Activated T-cell treated with anti-CD3 and anti-CD28 coated beads, Interleukin-2, amount 50 U/mL, for 24 hours (primary cell): ENCODE data around the gene CASR.

Experiments
- DNase-seq: peaks from one replicate; pipeline ENCODE4 v3.0.0-alpha.2; 2020
- H3K27ac Mint-ChIP-seq: 2 replicates; pipeline ENCODE4 v1.8.0; 2020; ENCODE audit warnings: mild to moderate bottlenecking, mixed read lengths
- H3K27me3 Mint-ChIP-seq: 2 replicates; pipeline ENCODE4 v1.8.0; 2020; ENCODE audit warnings: mixed read lengths
- H3K36me3 Mint-ChIP-seq: 2 replicates; pipeline ENCODE4 v1.8.0; 2020; ENCODE audit warnings: low read depth, mixed read lengths
- H3K4me1 Mint-ChIP-seq: 2 replicates; pipeline ENCODE4 v1.8.0; 2020; ENCODE audit warnings: low read depth, mixed read lengths
- H3K4me3 Mint-ChIP-seq: 2 replicates; pipeline ENCODE4 v1.8.0; 2020; ENCODE audit warnings: mild to moderate bottlenecking, moderate library complexity, mixed read lengths
- H3K9me3 Mint-ChIP-seq: 2 replicates; pipeline ENCODE4 v1.8.0; 2020; ENCODE audit warnings: mixed read lengths

The CASR gene

DNA sequence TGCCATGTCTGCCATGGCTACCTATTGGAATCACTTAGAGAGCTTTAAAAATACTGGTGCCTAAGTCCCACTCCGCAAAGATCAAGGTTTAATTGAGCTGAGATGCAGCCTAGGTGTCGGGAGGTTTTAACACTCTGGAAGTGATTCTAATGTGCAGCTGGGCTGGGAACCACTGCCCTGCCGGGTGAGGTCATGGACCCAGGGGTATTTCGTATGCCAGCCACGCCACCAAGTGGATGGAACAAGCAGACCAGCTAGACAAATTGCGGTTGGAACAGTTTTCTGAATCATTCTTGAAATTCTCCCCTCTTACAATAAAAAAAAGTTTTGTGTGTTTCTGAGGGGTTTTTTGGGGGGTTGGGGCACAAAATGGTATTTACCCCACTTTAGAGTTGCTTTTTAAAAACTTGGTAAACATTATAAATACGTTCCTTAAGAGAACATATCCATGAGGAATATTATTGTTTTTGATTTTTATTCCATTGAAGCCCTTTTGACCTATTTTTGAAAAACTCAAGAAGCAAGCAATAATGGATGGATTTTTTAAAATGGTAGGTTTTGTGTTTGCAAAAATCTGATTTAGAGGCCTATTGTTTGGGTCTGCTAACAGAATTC lies 75.4 kb downstream of the CASR start:
- no peak overlapping the region for H3K4me3 Mint-ChIP-seq
- DNase-seq, result peak; percentile 68
- H3K9me3 Mint-ChIP-seq, result no peaks in the 10 kb centered on the region
- no peak overlapping the region for H3K27ac Mint-ChIP-seq
- peaks cover 21% of the 10 kb centered on the region for H3K4me1 Mint-ChIP-seq
- peaks cover 8% of the 10 kb centered on the region for H3K27me3 Mint-ChIP-seq
- no peaks in the 10 kb centered on the region for H3K36me3 Mint-ChIP-seq

DNA sequence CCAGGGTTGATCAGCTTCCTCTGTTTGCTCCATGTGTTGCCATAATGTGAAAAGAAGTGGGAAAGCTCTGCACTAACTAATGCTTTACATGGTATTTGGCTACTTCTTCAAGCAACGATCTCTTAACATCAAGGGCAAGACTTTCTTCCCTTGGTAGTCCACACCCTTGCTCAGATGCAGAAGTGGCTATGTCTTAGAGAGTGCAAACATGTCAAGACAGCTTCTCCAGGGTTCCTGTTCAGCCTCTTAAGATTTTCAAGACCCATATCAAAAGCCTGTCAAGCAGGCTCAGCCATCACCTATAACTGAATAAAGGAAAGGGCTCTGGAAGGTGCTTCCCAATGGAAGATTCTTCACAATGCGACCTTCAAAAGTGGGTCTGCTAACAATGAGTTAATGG lies 76.7 kb downstream of the CASR start:
- Mint-ChIP-seq H3K9me3 (no peaks in the 10 kb centered on the region), H3K4me1 (peaks cover 18% of the 10 kb centered on the region), H3K4me3 (no peak overlapping the region), H3K27me3 (peaks cover 14% of the 10 kb centered on the region), H3K27ac (no peak overlapping the region), H3K36me3 (no peaks in the 10 kb centered on the region)
- DNase-seq, result no peak

DNA sequence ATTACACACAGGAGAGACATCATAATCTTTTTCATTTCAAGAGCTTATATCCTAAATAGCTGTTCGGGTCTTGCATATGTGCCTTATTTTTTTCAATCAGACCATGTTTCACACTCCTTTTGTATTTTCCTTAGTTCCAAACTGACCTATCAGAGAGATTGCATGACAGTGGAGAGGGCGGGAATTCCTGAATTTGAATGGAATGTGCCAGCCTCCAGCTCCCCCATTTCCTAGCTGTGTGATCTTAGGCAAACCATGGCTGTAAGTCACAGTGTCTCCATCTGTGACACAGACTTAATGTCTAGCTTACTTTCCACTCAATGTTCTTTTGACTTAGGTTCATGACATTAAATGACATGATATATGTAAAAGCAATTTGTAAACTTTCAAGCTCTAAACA lies 79.6 kb downstream of the CASR start:
- Mint-ChIP-seq H3K27me3 (peaks cover 14% of the 10 kb centered on the region), H3K4me3 (no peak overlapping the region), H3K4me1 (peaks cover 11% of the 10 kb centered on the region), H3K36me3 (no peaks in the 10 kb centered on the region), H3K27ac (no peak overlapping the region), H3K9me3 (no peaks in the 10 kb centered on the region)
- DNase-seq, result no peak

DNA sequence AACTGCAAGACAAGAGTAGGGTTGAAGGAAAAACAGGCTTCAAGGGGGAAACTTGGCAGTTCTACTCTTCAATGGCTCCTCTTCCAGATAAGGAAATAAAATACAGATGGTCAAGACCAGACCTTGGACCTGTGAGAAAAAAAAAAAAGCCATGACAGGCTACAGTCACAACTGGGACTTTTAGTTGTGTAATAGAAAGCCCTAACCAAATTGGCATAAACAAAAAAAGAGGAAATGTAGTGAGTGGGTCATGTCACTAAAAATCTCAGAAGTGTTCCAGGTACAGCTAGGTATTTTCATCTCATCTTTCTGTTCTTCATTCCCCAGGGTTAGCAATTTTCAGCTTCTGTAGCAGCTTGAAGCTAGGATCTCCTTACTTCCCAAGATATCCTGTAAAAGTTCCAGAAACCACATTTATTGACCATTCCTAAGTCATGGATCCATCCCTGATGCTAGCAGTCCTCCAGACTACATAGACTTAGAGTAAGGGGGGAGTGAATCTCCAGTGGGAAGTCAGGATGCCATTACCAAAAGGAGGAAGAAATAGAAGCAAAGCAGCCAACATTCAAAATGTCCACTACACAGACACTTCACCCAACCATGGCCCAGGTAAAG lies 80.6 kb downstream of the CASR start:
- Mint-ChIP-seq H3K36me3 (no peaks in the 10 kb centered on the region), H3K4me1 (peaks cover 2% of the 10 kb centered on the region), H3K27me3 (peaks cover 14% of the 10 kb centered on the region), H3K9me3 (no peaks in the 10 kb centered on the region), H3K4me3 (no peak overlapping the region), H3K27ac (no peak overlapping the region)
- no peak for DNase-seq

DNA sequence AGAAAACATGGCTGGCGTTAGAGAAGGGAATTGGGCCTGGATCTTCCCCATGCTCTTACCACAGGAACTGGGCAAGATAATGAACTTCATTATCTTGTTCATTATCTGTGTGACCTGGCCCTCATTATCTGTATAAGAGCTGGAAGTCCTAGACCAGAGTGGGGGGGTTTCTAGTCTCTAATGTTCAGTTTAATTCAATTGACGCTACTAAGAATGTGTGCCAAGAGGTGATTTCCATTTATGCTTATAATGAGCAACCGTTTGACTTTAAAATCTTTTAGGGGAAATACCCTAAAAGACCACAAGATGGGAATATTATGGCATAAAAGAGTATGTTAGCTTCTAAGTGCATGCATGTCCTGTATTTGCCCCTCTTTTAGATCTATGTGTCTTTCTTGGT lies 82.5 kb downstream of the CASR start:
- H3K9me3 Mint-ChIP-seq, result no peaks in the 10 kb centered on the region
- peaks cover 11% of the 10 kb centered on the region for H3K27me3 Mint-ChIP-seq
- no peak for DNase-seq
- H3K27ac Mint-ChIP-seq, result no peak overlapping the region
- no peak overlapping the region for H3K4me3 Mint-ChIP-seq
- peaks cover 5% of the 10 kb centered on the region for H3K4me1 Mint-ChIP-seq
- no peaks in the 10 kb centered on the region for H3K36me3 Mint-ChIP-seq

- H3K36me3 Mint-ChIP-seq, result no peaks in the 10 kb centered on the region
- H3K4me3 Mint-ChIP-seq, result no peak overlapping the region
- DNase-seq, result no peak
- peaks cover 30% of the 10 kb centered on the region for H3K4me1 Mint-ChIP-seq
- no peaks in the 10 kb centered on the region for H3K9me3 Mint-ChIP-seq
- no peak overlapping the region for H3K27ac Mint-ChIP-seq
- peaks cover 5% of the 10 kb centered on the region for H3K27me3 Mint-ChIP-seq
Measured at GRCh38 chr3:122268257-122269024, 85.0 kb downstream of the CASR start.

- Mint-ChIP-seq H3K4me1 (peaks cover 35% of the 10 kb centered on the region), H3K36me3 (no peaks in the 10 kb centered on the region), H3K9me3 (no peaks in the 10 kb centered on the region), H3K4me3 (no peak overlapping the region), H3K27me3 (peaks cover 4% of the 10 kb centered on the region), H3K27ac (no peak overlapping the region)
- DNase-seq, result no peak
Measured at GRCh38 chr3:122269045-122269444, 85.6 kb downstream of the CASR start.

GRCh38 chr3:122271246-122271898 lies 87.9 kb downstream of the CASR start:
- Mint-ChIP-seq H3K36me3 (no peaks in the 10 kb centered on the region), H3K4me1 (peaks cover 33% of the 10 kb centered on the region), H3K4me3 (no peak overlapping the region), H3K27me3 (no peaks in the 10 kb centered on the region), H3K9me3 (no peaks in the 10 kb centered on the region), H3K27ac (no peak overlapping the region)
- DNase-seq, result no peak

DNA sequence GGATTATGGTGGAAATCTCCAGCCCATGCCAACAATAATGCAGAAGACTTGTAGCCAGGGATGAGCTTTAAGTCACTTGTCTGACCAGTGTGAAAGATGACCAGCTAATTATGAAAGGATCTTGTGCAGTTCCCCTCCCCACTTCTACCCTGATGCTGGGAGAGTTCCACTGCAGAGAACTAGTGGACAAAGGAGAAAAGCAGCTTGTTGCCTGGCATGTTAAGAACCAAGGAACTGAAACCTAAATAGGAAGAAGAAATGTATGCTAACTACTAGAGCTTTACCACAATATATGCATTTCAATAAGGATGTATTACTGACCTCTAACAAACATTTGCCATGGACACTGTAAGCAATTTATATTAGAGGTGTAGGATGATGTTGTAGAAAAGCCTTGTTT lies 89.4 kb downstream of the CASR start:
- Mint-ChIP-seq H3K36me3 (no peaks in the 10 kb centered on the region), H3K4me1 (peaks cover 33% of the 10 kb centered on the region), H3K4me3 (no peak overlapping the region), H3K9me3 (no peaks in the 10 kb centered on the region), H3K27me3 (no peaks in the 10 kb centered on the region), H3K27ac (no peak overlapping the region)
- no peak for DNase-seq

GRCh38 chr3:122273498-122273897 lies 90.0 kb downstream of the CASR start:
- Mint-ChIP-seq H3K4me3 (no peak overlapping the region), H3K36me3 (no peaks in the 10 kb centered on the region), H3K27me3 (no peaks in the 10 kb centered on the region), H3K4me1 (peaks cover 33% of the 10 kb centered on the region), H3K9me3 (no peaks in the 10 kb centered on the region), H3K27ac (peak overlapping the region; percentile 34)
- no peak for DNase-seq

DNA sequence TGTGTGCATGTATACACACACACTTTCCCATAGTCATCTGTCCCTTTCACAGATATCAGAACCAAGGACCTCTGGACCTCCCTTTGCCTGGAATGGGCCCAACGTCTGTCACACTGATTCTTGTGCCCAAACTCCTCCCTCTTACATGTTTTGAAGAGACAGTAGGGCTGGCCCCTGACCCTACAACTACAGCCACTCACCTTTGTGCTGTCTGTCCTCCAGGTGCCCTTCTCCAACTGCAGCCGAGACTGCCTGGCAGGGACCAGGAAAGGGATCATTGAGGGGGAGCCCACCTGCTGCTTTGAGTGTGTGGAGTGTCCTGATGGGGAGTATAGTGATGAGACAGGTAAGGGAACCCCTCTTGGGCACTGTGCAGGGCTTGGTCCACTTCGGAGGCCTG lies 98.4 kb downstream of the CASR start:
- H3K4me1 Mint-ChIP-seq, result no peaks in the 10 kb centered on the region
- H3K27ac Mint-ChIP-seq, result no peak overlapping the region

DNA sequence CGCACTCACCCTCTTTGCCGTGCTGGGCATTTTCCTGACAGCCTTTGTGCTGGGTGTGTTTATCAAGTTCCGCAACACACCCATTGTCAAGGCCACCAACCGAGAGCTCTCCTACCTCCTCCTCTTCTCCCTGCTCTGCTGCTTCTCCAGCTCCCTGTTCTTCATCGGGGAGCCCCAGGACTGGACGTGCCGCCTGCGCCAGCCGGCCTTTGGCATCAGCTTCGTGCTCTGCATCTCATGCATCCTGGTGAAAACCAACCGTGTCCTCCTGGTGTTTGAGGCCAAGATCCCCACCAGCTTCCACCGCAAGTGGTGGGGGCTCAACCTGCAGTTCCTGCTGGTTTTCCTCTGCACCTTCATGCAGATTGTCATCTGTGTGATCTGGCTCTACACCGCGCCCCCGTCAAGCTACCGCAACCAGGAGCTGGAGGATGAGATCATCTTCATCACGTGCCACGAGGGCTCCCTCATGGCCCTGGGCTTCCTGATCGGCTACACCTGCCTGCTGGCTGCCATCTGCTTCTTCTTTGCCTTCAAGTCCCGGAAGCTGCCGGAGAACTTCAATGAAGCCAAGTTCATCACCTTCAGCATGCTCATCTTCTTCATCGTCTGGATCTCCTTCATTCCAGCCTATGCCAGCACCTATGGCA lies 100.5 kb downstream of the CASR start:
- H3K27me3 Mint-ChIP-seq, result no peaks in the 10 kb centered on the region
- H3K36me3 Mint-ChIP-seq, result no peaks in the 10 kb centered on the region
- H3K4me3 Mint-ChIP-seq, result no peak overlapping the region
- DNase-seq, result no peak
- H3K9me3 Mint-ChIP-seq, result no peaks in the 10 kb centered on the region
- H3K4me1 Mint-ChIP-seq, result peaks cover 2% of the 10 kb centered on the region
- no peak overlapping the region for H3K27ac Mint-ChIP-seq

More for the DNA sequence above, 98.4 kb downstream of the CASR start:
- no peak overlapping the region for H3K4me3 Mint-ChIP-seq
- no peaks in the 10 kb centered on the region for H3K27me3 Mint-ChIP-seq
- H3K36me3 Mint-ChIP-seq, result no peaks in the 10 kb centered on the region
- DNase-seq, result no peak
- H3K9me3 Mint-ChIP-seq, result no peaks in the 10 kb centered on the region

- no peak overlapping the region for H3K4me3 Mint-ChIP-seq
- peaks cover 2% of the 10 kb centered on the region for H3K4me1 Mint-ChIP-seq
- no peak for DNase-seq
- no peaks in the 10 kb centered on the region for H3K36me3 Mint-ChIP-seq
- H3K27me3 Mint-ChIP-seq, result no peaks in the 10 kb centered on the region
- no peaks in the 10 kb centered on the region for H3K9me3 Mint-ChIP-seq
- H3K27ac Mint-ChIP-seq, result no peak overlapping the region
Measured at GRCh38 chr3:122284486-122284885, 101.0 kb downstream of the CASR start.

- no peaks in the 10 kb centered on the region for H3K36me3 Mint-ChIP-seq
- H3K9me3 Mint-ChIP-seq, result no peaks in the 10 kb centered on the region
- DNase-seq, result no peak
- peaks cover 19% of the 10 kb centered on the region for H3K4me1 Mint-ChIP-seq
- no peak overlapping the region for H3K27ac Mint-ChIP-seq
- H3K4me3 Mint-ChIP-seq, result no peak overlapping the region
- H3K27me3 Mint-ChIP-seq, result no peaks in the 10 kb centered on the region
Measured at GRCh38 chr3:122294359-122294758, 110.9 kb downstream of the CASR start.
